Activated T-cell treated with anti-CD3 and anti-CD28 coated beads for 4 hours (primary cell): ENCODE measurements around the gene BBIP1.
A peak's percentile ranks its signal among the peaks of the same experiment; 100 is the strongest.
"Not testable (repeated sequence)": the region's sequence is repeated elsewhere in the genome, so short reads cannot be mapped to it uniquely, and the experiment has no call there.

Experiments used
- DNase-seq: peaks from one replicate; pipeline ENCODE4 v3.0.0-alpha.2; 2020

The BBIP1 gene

DNA sequence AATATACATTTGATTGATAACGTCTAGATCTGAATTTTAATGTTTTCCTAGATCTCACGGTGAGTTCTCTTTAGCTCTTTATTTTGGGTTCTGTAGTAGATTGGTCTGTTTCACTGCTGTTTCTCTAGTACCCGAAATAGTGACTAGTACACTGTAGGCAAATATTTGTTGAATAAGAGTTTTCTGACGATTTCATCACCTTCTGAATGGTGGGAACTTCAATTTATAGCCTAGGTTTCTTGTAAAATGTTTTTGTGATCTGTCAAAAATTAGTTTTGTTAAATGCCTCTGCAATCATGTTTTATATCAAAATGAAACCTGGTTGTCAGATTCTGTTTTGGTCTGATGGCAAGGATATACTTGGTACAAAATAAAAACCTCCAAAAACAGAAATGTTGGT is 37.1 kb downstream of the BBIP1 start:
- no peak for DNase-seq

DNA sequence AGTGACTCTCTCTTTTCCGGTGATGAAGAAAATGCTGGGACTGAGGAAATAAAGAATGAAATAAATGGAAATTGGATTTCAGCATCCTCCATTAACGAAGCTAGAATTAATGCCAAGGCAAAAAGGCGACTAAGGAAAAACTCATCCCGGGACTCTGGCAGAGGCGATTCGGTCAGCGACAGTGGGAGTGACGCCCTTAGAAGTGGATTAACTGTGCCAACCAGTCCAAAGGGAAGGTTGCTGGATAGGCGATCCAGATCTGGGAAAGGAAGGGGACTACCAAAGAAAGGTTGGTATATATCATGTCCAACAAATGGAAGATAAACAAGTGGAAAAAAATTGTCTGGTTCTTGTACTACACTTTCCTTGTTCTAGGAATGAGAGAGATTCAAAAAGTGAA is 37.7 kb downstream of the BBIP1 start:
- no peak for DNase-seq

DNA sequence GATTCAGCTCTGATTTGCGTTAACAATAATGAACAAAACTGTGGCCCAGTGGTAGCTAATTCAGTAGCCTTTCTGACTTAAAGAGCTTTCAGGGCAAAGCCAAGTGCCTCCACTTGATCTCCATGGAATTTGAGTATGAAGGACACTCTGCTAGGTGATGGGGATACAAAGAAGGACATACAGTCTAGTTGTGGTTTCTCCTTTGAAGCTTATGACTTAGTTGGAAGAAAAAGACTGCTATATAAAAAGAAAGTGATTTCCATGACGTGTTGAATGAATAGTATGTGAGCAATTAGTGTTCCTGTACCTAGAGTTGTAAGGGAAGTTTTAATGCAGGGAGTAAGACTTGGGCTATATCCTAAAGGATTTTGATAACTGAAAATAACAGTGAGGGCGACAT is 39.0 kb downstream of the BBIP1 start:
- DNase-seq = no peak

DNA sequence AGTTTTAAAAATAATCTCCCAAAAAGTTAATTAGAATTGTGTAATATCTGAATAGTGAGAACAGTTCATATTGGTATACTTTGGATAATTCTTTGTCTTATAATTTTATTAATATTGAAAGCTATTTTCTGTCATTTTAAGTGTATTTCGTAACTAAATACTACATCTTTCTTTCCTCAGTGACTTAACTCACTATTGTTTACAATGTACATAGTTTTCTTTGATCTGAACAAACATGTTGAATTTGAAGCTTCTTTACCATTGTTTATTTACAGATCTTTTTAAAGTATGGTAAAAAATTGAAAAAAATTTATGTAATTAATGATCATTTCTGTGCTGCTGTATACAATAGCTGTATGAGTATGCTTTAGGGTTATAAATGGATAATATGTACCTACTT is 42.2 kb downstream of the BBIP1 start:
- no peak for DNase-seq

DNA sequence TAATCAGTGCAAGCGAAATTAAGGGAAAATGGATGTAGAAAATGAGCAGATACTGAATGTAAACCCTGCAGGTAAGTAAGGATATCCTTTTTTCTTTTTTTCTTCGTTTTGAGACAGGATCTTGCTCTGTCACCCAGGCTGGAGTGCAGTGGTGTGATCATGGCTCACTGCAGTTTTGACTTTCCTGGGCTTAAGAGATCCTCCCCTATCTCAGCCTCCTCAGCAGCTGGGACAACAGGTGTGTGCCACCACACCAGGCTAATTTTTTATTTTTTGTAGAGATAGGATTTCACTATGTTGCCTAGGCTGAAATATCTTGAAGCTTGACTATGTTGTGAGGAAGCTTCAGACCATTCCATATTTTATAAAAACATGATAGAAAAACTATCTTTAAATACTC is 43.0 kb downstream of the BBIP1 start:
- no peak for DNase-seq

DNA sequence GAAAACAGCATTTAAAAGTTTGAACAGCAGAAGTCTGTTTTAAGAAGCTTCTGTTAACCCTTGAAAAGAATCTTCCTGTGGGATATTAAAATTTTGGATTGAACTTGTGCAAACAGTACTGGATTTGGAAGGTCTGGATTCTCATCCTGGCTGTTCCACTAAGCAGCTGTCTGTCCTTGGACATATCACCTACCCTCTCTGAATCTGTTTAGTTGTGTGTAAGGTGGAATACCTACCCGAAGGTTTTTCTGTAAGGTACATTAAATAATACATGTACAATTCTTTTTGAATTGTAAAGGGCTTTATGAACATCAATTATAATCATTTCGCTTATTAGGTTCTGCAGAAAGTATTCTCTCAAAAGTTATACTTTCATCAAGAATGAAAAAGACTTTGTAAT is 45.0 kb downstream of the BBIP1 start:
- no peak for DNase-seq

DNA sequence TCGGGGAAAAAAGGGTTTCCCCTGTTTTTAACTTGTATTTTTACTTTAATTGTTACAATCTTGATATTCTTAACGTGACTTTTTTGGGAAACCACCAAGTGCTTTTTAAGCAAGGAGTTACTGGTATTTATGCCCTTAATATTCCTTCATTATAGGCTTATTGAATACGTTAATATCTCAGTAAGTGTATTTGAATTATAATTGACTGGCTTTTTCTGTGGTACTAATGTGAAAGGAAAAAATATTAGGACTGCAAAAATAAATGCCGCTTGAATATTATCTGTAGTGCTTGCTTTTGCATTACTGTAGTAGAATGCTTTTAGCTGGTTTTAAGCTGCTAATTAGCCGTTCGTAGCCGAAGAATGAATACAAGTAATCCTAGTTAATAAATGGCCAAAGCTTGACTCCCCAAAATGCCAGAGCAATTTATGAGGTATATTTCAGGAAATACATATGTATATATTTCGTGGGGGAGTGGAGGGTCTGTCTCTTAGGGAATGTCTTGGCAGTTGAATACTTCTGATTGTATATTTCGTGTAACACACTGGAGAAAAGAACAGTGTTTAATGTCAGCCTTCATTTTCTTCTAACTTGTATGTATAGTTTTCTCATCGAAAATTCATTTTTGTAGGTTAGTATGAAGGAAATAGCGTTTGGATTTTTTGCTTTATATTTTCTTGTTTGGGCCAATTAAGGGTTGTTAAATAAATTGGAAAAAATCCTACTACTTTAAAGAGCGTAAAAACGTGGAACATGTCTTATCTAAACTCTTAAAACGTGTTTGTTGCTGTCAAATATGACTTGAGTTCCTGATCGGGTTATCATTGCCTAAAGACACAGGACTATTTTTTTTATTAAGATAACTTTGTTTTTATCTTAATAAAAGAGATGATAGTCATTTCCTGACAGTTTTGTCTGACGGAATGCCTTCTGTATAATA is 45.7 kb downstream of the BBIP1 start:
- no peak for DNase-seq

DNA sequence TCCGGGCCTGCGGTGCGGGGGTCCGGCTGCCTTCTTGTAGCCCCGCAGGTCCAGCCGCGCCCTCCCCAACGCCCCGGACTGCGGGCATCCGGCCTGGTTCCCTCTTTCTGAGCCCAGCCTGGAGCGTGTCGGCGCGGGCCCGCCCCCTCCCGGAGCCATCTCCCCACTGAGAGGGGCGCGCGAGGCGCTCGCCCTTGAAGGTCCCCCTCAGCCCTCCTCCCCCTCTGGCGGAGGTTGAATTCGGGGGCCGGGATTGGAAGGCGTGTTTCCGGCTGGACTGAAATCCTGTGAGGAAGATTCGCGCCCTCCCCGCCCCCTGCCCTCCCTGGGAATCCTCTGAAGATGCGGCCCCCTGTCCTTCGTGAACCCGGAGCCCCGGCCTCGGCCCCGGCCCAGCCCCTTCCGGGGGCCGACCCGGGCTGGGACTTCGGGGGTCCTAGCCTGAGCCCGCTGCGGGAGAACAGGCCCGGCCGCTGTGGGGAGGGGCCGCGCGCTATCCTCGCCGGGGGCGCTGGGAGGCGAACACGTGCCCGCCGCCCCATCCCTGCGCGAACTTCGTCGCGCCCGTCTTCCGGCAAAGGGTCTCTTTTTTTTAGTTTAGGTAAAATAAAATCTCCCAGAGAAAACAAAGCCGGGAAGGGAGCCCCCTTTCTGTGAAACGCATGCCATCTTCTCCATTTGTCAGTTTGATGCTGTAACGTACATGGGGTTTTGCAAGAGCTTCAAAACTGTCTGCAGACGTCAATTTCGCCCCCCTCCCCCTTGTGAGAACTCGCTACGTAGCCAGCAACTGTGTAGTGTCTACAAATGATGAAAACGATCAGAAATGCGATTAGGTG is 46.6 kb downstream of the BBIP1 start:
- peak; percentile 65 for DNase-seq

DNA sequence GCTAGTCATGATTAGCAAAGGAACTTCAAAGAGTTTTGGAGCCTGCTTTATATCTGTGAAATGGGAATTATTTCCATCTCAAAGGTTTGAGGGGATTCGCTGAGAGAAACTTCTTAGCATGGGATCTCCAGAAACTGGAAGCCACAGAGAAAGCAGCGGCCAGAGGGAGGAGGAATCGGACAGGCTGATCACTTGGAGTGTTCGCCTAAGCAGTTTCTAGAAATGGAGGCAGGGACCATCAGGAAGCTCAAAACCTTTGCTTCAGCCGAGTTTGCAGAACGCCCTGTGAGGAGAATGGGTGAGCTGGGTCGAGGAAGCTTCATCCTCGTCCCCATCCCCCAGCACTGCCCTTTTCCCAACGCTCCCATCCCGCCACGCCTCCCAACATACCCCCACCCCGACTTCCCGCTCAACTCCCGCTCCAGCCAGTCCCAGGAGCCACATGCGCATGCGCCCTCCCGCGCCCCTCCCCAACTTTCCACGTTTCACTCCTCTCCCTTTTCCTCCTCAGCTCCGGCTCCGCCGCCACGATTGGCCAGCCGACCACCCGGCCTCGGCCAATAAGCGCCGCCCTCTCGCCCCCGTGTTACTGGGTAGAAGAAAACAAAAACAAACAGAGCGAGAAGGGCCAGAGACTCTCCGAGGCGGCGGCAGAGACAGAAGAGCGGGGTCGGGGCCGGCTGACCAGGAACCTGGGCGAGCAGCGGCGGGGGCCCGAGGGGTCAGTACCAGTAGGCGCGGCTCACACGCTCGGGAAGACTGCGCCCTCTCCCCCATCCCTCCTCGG is 47.5 kb downstream of the BBIP1 start, which contains the start of gene PDCD4:
TSS of gene PDCD4 (plus strand) at position 631 of the 787 bp plus-strand sequence. CDS start 4,100 bp downstream, outside the sequence.
- peak; percentile 91 for DNase-seq

DNA sequence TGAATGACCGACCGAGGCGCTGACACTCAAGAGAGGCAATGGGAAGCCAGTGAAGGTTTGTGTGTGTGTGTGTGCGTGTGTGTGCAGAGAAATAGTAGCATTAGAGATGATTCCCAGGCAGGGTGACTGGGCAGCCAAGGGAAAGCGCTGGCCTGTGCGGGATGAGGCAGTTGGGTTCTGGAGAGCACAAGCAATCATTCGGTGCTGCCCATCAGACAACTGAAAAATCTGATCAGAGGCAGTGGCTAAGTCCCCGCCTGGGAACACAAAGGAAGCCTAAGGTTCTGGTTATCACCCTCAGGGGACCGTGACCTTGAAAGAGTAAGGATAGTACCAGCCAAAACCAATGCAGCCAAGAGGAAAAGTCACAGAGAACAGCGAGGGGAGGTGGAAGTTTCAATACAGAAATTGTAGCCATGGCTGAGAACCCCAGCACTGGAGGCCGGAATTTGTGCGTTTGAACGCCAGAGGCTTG is 48.1 kb downstream of the BBIP1 start:
- no peak for DNase-seq

DNA sequence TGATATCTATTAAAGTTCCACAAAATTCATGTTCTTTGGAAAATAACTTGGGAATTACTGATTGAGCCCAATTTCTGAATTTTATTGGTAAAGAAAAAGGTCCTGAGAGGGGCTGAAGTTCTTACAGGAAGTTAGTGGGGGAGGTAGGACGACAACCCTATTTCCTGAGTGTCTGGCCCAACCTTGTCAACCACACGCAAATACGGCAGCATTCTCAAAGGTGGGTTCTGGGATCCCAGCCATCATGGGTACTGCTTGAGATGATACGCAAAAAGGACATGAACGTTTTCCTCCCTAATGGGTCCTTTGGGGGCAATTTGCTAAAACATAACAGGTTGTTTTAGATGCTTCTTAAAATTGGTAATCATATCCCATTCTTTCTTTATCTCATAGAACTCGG is 50.0 kb downstream of the BBIP1 start:
- no peak for DNase-seq

DNA sequence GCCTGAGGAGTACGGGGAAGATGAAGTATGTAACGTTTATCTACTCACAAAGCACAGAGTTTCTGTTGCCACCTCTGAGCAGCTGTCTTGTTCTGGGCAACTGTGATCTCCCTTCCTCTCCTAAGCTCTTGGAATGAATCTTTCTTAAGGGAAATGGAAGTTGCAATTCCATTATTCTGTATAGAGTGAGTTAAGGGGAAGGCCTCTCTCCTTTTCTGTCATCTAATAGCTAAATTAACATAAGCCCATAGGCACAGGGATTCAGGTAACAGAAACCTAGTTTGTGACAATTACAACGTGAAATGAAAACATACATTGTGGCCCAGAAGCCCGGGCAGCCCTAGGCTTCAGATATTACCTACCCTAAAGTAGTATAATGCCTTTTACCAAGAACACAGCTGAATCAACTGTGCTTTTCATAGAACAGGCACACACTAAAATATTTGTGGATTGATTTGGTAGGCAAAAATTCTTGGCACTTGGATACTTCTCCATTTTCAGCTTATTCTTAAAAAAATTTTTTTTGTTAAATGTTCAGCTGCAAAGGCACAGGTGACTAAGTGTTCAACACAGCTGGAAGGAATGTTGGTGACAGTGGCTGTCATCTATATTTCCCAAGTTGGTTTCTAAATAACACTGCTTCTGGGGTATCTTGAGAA is 51.0 kb downstream of the BBIP1 start:
- DNase-seq = no peak

DNA sequence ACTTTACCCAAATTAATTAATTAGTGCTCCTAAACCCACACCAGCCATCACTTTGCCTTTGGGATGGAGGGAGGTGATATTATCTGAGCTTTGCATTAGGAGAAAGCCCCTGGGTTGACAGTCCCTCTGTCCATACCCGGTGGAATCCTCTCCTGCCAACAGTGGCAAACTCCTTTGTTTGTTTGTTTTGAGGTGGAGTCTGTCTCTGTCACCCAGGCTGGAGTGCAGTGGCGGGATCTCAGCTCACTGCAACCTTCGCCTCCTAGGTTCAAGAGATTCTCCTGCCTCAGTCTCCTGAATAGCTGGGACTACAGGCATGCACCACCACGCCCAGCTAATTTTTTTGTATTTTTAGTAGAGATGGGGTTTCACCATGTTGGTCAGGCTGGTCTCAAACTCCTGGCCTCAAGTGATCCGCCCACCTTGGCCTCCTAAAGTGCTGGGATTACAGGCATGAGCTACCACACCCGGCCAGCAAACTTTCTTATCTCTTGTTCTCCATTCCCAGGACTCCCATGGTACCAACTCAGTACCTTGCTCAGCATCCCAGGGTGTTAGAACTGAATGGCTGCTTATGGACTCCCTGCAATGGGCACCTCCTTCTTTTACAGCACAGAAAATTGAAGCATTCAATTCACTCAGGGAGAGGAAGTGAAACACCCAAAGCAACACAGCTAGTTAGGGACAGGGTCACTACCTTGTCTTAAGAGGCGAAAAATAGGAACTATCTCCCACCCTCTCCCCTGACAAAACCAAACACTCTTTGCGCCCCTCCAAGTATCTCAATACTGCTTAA is 51.8 kb downstream of the BBIP1 start:
- not testable (repeated sequence) for DNase-seq

DNA sequence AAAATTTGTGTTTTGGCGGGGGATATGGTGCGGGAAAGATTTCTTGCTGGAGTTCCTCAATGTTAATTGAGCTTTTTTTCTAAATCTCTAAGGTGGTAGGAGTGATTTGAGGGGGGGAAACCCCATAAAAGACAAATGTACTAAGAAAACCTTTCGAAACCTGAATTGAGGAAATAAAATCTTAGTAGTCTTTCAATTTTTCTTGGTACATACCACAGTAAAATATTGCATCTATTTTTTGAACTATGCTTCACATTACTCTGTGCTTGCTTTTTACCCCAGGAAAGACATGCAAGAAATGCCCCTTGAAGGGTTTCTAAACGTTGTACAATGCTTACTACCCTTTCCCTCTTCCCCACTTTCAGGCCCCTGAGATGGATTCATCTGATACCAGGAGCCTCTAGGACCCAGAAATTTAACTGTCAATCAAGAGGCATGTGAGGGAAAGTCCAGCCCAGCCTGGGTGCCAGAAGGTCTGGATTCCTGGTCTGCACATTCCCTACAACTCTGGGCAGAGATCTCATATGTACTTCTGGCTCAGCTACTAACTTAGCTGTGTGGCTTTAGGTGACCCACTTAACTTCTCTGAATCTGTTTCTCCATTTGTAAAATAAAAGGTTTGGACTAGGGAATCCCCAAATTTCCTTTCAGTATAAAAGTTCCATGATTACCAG is 53.0 kb downstream of the BBIP1 start:
- DNase-seq = no peak

DNA sequence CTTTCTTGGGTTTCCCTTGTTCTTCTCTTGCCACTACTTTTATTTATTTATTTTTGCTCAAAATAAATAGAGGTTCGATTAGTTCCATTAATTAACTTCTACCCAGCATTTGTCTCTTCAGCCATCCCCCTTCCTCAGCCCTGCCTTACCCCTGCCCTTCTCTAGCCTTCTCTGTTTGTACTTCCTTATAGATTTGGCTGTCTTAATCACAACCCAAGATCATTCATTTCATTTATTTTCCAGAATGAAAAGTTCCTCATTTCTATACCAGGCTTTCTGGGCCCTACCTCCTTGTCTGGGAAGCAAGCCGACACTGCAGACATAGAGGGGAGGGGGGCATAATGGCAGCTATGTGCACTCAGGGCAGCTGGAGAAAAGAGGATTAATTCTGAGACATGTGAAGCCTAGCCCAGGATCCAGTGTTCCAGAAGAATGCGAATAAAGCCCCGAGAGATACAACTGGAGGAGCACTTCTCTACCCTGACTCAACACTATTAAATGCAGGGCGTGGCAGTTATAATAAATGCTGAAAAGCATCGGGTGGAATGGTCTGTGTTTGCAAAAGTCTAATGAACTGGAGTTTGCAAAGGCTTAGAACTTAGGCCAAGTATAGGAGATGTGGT is 53.7 kb downstream of the BBIP1 start:
- DNase-seq = no peak

DNA sequence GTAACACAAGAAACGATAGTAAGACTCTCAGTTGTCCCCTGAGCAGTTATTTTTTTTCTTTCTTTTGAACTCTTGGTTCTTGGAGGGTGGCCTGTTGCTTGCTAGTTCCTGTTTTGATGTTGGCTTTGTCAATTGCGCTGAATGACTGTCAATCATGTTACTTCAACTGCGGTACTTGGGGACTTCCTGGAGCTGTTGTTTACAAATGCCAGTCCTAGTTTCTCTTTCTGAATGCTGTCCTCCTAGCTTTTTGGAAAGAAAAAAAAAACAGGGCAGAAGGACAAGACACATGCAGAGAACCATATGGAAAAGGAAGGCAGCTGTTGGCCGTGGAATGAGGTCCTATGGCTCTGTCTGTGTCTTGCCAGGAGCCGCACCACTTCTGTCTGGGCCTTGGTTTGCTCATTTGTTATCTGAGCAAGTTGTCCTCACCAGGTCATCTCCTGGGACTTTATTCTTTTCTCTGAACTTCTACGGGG is 54.3 kb downstream of the BBIP1 start:
- no peak for DNase-seq

DNA sequence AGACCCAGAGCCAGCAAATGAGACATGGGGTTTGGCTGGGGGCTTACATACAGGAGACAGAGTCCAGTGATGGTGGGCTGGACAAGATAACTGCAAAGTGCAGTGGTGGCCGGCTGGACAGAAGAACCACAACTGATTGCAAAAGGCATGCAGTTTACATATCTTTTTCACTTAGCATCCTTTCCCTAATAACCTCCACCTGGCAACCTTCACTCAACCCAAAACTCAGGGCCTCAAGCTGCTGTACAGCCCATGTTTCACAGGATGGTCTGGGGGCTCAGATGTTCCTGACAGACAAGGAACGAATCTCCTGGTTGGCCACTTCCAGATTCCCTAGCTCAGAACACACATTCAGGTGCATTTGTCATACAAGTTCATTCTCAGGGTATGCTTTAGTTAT is 55.0 kb downstream of the BBIP1 start:
- DNase-seq = no peak

DNA sequence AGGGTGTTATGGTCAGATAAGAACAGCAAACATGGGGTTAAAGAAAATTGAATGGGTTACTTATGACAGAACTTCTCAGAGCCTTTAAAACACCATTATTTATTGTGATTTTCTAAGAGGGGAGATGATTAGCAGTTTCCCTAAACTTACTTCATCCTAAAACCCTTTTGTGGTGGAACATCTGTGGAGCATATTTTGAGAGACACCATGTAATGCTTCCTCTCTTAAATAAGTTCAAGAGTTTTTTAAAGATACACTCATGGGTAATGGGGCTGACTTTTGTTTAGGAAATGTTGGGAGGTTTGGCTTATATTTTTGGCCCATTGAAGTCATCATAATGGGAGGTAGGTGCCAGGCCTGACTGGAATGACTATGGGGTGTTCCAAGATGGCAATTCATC is 55.6 kb downstream of the BBIP1 start:
- no peak for DNase-seq

DNA sequence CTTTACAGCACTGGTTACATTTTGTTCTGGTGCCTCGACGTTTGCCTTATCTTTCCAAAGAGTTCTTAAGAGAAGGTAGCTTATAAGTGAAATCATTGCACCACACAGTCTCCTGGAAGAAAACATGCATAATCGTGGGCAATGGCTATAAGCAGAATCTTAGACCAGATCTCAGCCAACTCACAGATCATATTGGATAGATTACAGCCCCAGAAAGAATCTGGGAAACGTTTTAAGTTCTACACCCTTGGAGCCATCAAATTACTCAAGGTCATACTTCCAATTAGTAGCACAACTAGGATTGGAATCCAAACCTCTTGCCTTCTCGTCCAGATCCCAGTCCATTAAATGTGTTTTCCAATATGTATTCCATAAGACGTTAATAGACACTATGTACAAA is 56.0 kb downstream of the BBIP1 start:
- no peak for DNase-seq

DNA sequence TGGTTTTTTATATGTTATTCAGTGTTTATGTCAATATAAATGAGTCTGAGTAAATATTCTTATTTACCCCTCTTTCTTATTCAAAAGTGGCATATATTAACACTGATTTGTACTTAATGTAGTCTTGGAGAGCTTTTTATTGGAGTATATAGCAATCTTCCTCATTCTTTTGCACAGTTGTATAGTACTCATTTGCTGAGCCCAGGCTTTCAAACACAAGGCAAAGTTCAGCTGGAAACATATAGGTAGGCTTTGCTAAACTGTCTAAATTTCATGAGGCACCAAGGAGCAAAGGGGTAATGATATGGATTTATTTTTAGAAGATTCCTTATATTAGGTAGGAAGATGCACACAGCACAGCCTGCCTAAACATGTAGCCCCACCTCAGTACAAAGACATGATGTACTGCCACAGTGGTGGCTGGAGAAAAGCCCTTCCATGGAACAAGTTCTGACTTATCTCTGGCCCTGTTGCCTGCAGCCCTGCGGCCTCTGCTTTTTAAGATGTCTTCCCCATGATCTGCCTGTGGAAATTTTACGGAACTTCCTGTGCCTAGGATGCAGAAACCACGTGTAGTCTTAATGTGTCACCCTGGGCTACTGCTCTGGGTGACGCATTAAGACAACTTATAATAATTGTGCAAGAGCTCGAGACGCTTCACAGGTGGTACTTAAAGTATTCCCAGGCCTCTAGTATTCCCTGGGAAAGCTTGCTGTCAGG is 56.9 kb downstream of the BBIP1 start:
- DNase-seq = no peak
